ENCODE measurements around the gene MGST3. TPM values are rescaled to one million over a fixed set of nuclear protein-coding genes. Genes with fewer than 3 reads are reported as not detected.
"Not testable (repeated sequence)": the region's sequence is repeated elsewhere in the genome, so short reads cannot be mapped to it uniquely, and the experiment has no call there.

Gene MGST3
- total RNA-seq, 1 experiment from 2014 or later: 457 TPM

GRCh38 chr1:165697881-165698760, 67.1 kb downstream of the MGST3 start, which contains the start of gene ALDH9A1:
ALDH9A1 (minus strand) TSS chr1:165698562; CDS start chr1:165698558, 4 bp downstream.
- peak; percentile 92 for DNase-seq (ENCODE audit: low read depth)

GRCh38 chr1:165698761-165699052, 67.7 kb downstream of the MGST3 start:
- DNase-seq (ENCODE audit: low read depth): no peak

GRCh38 chr1:165699577-165699976, 68.5 kb downstream of the MGST3 start:
- no peak for DNase-seq (ENCODE audit: low read depth)

- not testable (repeated sequence) for DNase-seq (ENCODE audit: low read depth)
Measured at GRCh38 chr1:165701922-165702321, 70.9 kb downstream of the MGST3 start.

- DNase-seq (ENCODE audit: low read depth): peak; percentile 11
Measured at GRCh38 chr1:165703648-165704047, 72.6 kb downstream of the MGST3 start.

Other genes starting within 250 kb of the MGST3 start
- 0.39 and 0.96 TPM in 2 replicates for gene RXRG, start 186.1 kb upstream of the MGST3 start, total RNA-seq (2014; rRNA removed; shearing (Covaris generic))
- gene LRRC52, start 87.2 kb upstream of the MGST3 start, total RNA-seq (2014; rRNA removed; shearing (Covaris generic)): not detected in 2 replicates
- 126 and 144 TPM in 2 replicates for gene ALDH9A1, start 67.3 kb downstream of the MGST3 start, total RNA-seq (2014; rRNA removed; shearing (Covaris generic))
- gene TMCO1, start 137.6 kb downstream of the MGST3 start, total RNA-seq (2014; rRNA removed; shearing (Covaris generic)): 105 and 125 TPM in 2 replicates
- 106 and 112 TPM in 2 replicates for gene UCK2, start 196.4 kb downstream of the MGST3 start, total RNA-seq (2014; rRNA removed; shearing (Covaris generic))